Endothelial cell of umbilical vein (primary cell): ENCODE measurements around the gene TAX1BP3. TPM values are rescaled to one million over a fixed set of nuclear protein-coding genes. Genes with fewer than 3 reads are reported as not detected.

Source experiments
- BruUV-seq: library from RNA; stranded (reverse); fragments of 400-500 nt; replicated peaks from 2 replicates; lab custom pipeline; 2021; lab: Mats Ljungman, UMichigan
- CTCF ChIA-PET: fragments of 300-600, 350-600 bp; sonication (Branson Sonifier 250); formaldehyde crosslinking; loops from one replicate; lab custom pipeline; 2021; ENCODE audit warnings: antibody characterized with exemption, inconsistent platforms; lab: Charles Lee
- POLR2A ChIA-PET: fragments of 300-600, 350-600 bp; sonication (Branson Sonifier 250); formaldehyde crosslinking; loops from one replicate; lab custom pipeline; 2021; ENCODE audit warnings: antibody characterized with exemption, inconsistent platforms; lab: Charles Lee
- DNase-seq: peaks from one replicate; pipeline ENCODE4 v3.0.0-alpha.2; 2011; ENCODE audit warnings: low read depth, low spot score
- FAIRE-seq: peaks from 2 replicates; lab custom pipeline; 2011; peaks lifted over from hg19 to GRCh38; lab: Jason Lieb, UNC
- H2AFZ ChIP-seq: 2 replicates; pipeline ENCODE4 v1.6.0; 2012; ENCODE audit warnings: low read depth, low read length, control low read depth, inconsistent platforms
- H3K27ac ChIP-seq: 2 replicates; pipeline ENCODE4 v1.5.1; 2011; ENCODE audit warnings: low read depth, mild to moderate bottlenecking, control low read depth, low read length, moderate library complexity; ENCODE audit not compliant: insufficient read depth
- H3K27me3 ChIP-seq, 2 experiments: 2 replicates each; pipeline versions ENCODE4 v1.6.0 to v1.6.1; 2011; ENCODE audit warnings: low read length in 2 of 2, mixed read lengths in 1 of 2; ENCODE audit not compliant: control insufficient read depth in 2 of 2, insufficient read depth in 2 of 2
- H3K36me3 ChIP-seq, 2 experiments: 2 replicates in 1 of 2; 3 replicates in 1 of 2; pipeline ENCODE4 v1.5.1; 2011; ENCODE audit warnings: low read length in 2 of 2, mild to moderate bottlenecking in 1 of 2, moderate library complexity in 1 of 2; ENCODE audit not compliant: control insufficient read depth in 2 of 2, insufficient read depth in 2 of 2; ENCODE audit errors: extremely low read depth in 1 of 2
- H3K4me1 ChIP-seq: 3 replicates; pipeline ENCODE4 v1.5.1; 2011; ENCODE audit warnings: mild to moderate bottlenecking, low read length; ENCODE audit not compliant: control insufficient read depth, insufficient read depth; ENCODE audit errors: extremely low read depth
- H3K4me2 ChIP-seq: 2 replicates; pipeline ENCODE4 v1.6.1; 2011; ENCODE audit warnings: low read length, control low read depth, mixed read lengths; ENCODE audit not compliant: insufficient read depth
- H3K4me3 ChIP-seq, 3 experiments: fragments of 200-600 bp in 1 of 3; sonication (generic), shearing (Covaris generic) in 1 of 3; replicated peaks in 1 of 3; 2 replicates each; pipeline ENCODE4 v1.5.1; 2011 to 2016; ENCODE audit warnings: control low read depth in 3 of 3, low read length in 3 of 3, mild to moderate bottlenecking in 2 of 3, inconsistent platforms in 1 of 3, low read depth in 1 of 3, moderate library complexity in 1 of 3; ENCODE audit not compliant: insufficient read depth in 1 of 3
- H3K79me2 ChIP-seq: 2 replicates; pipeline ENCODE4 v1.6.0; 2012; ENCODE audit warnings: low read length, inconsistent platforms; ENCODE audit not compliant: control insufficient read depth, insufficient read depth
- H3K9ac ChIP-seq: replicated peaks from 2 replicates; pipeline ENCODE3; 2011; ENCODE audit warnings: low read length, control low read depth; ENCODE audit not compliant: insufficient read depth; ENCODE audit errors: extremely low read depth
- H3K9me1 ChIP-seq: replicated peaks from 3 replicates; pipeline ENCODE4 v1.6.0; 2011; ENCODE audit warnings: mild to moderate bottlenecking, low read length; ENCODE audit not compliant: control insufficient read depth, insufficient read depth; ENCODE audit errors: extremely low read depth
- H3K9me3 ChIP-seq: replicated peaks from 2 replicates; pipeline ENCODE4 v1.5.1; 2012; ENCODE audit warnings: low read length, inconsistent platforms; ENCODE audit not compliant: control insufficient read depth, insufficient read depth
- H4K20me1 ChIP-seq: replicated peaks from 2 replicates; pipeline ENCODE3; 2011; ENCODE audit warnings: mild to moderate bottlenecking, low read length; ENCODE audit not compliant: control insufficient read depth, insufficient read depth; ENCODE audit errors: extremely low read depth
- CTCF ChIP-seq, 2 donors: IDR thresholded peaks; 1 replicate in 1 of 2; 2 replicates in 1 of 2; pipeline ENCODE4 v1.5.1; 2011; ENCODE audit warnings: low read length in 2 of 2, mild to moderate bottlenecking in 2 of 2, moderate library complexity in 2 of 2, control low read depth in 1 of 2, inconsistent platforms in 1 of 2, low read depth in 1 of 2; ENCODE audit not compliant: insufficient read depth in 1 of 2; ENCODE audit errors: extremely low read depth in 1 of 2
- EZH2 ChIP-seq: IDR thresholded peaks from 2 replicates; pipeline ENCODE4 v1.6.1; 2012; ENCODE audit warnings: borderline replicate concordance, low read depth, mild to moderate bottlenecking, moderate library complexity, low read length, inconsistent platforms; ENCODE audit not compliant: severe bottlenecking
- FOS ChIP-seq: IDR thresholded peaks from 2 replicates; pipeline ENCODE4 v1.6.1; 2011; ENCODE audit warnings: mild to moderate bottlenecking, low read length, moderate library complexity, borderline replicate concordance; ENCODE audit not compliant: insufficient read depth
- GATA2 ChIP-seq: IDR thresholded peaks from 2 replicates; pipeline ENCODE4 v1.7.0; 2011; ENCODE audit warnings: low read depth, mild to moderate bottlenecking, moderate library complexity, mixed read lengths, low read length; ENCODE audit not compliant: insufficient read length, insufficient read depth
- JUN ChIP-seq: IDR thresholded peaks from 2 replicates; pipeline ENCODE4 v1.6.1; 2011; ENCODE audit warnings: borderline replicate concordance, low read depth; ENCODE audit not compliant: insufficient read length, insufficient read depth
- MAX ChIP-seq: IDR thresholded peaks from 2 replicates; pipeline ENCODE4 v1.6.1; 2011; ENCODE audit not compliant: insufficient read depth, insufficient read length
- MYC ChIP-seq: IDR thresholded peaks from one replicate; pipeline ENCODE4 v1.6.1; 2011; ENCODE audit warnings: mild to moderate bottlenecking, low read depth, low read length
- POLR2A ChIP-seq: IDR thresholded peaks from 2 replicates; pipeline ENCODE4 v1.6.1; 2012; ENCODE audit warnings: low read depth, mild to moderate bottlenecking, control low read depth, low read length
- POLR2AphosphoS5 ChIP-seq: IDR thresholded peaks from 2 replicates; pipeline ENCODE4 v1.6.1; 2012; ENCODE audit warnings: low read depth, mild to moderate bottlenecking, control low read depth, low read length, moderate library complexity; ENCODE audit not compliant: insufficient read depth
- dilution Hi-C: fragments of 300-500 bp; cut with MboI; formaldehyde crosslinking; loops from one replicate; pipeline ENCODE4 v1.15.0; 2019; ENCODE audit warnings: low sequenced_read_pairs; ENCODE audit not compliant: extremely low pct_ligation_motif_present
- intact Hi-C: fragments of 100-400 bp; cut with micrococcal nuclease; formaldehyde crosslinking; loops from one replicate; pipeline ENCODE4 v1.10.0; 2022
- polyA plus RNA-seq, 4 experiments: library from polyadenylated mRNA; depleted of rRNA in 3 of 4; stranded (reverse) in 3 of 4; unstranded in 1 of 4; fragments of >200 nt; gene quantifications; 2 replicates each; pipeline versions ENCODE4 v1.2.1 to v1.2.3, GENCODE V29; 2011 to 2012; ENCODE audit warnings: missing spikeins in 1 of 4
- total RNA-seq: library from RNA; stranded (reverse); gene quantifications from 2 replicates; pipeline ENCODE4 v1.2.3, GENCODE V29; 2021

TAX1BP3 gene
- total and polyA plus RNA-seq, 2 donors (not counting 3 experiments of a cell fraction or from before 2014, with no cell fraction given) = 254 to 315 TPM

- no peak for TF ChIP-seq GATA2
- no peak for TF ChIP-seq EZH2
- no peak for TF ChIP-seq FOS
- TF ChIP-seq CTCF (IDR thresholded peaks at IDR 0.05; ENCODE audit: extremely low read depth in 1 of 2, insufficient read depth in 1 of 2, low read depth in 1 of 2, low read length in 2 of 2) = no peak
- no peak for TF ChIP-seq MAX
- TF ChIP-seq MYC = no peak
- no peak for TF ChIP-seq POLR2AphosphoS5
- TF ChIP-seq JUN = no peak
- no peak for TF ChIP-seq POLR2A
- Histone ChIP-seq H3K4me1 (peaks cover 5% of the 10 kb centered on the region), H3K79me2 (no peaks in the 10 kb centered on the region), H4K20me1 (no peaks in the 10 kb centered on the region), H3K4me3 (no peak overlapping the region), H3K27ac (no peak overlapping the region), H3K9me3 (no peaks in the 10 kb centered on the region), H3K36me3 (no peaks in the 10 kb centered on the region), H3K4me2 (no peak overlapping the region), H3K9ac (no peak overlapping the region), H2AFZ (no peak overlapping the region), H3K9me1 (no peaks in the 10 kb centered on the region), H3K27me3 (peaks cover 21 to 22% of the 10 kb centered on the region in 2 experiments)
- no peak for FAIRE-seq
- ChIA-PET POLR2A (no interaction called here), CTCF (interaction anchor here (1.3 to 2.0 kb wide), 3 partner anchors 14 to 40 kb away, joined by 5 to 7 read pairs (median 5); partner anchors contain the start of gene HASPIN)
- DNase-seq = no peak
- intact Hi-C loops (no loop called here), dilution Hi-C loops (no loop called here)
- no TSS peak for BruUV-seq
Observed at GRCh38 chr17:3697103-3697476, 28.7 kb upstream of the TAX1BP3 start.
